Right lobe of liver (tissue), 6 donors: ENCODE results near the gene MACROD2. TPM values are rescaled to one million over a fixed set of nuclear protein-coding genes. Genes with fewer than 3 reads are reported as not detected.

Source experiments
- ATAC-seq, 4 donors: fragments of 200-7000 bp; cut with Tn5 transposase; one replicate each; pipeline ENCODE4 v1.9.1; 2020; ENCODE audit warnings: mild to moderate bottlenecking in 4 of 4, moderate library complexity in 4 of 4
- DNase-seq, 3 donors: peaks; one replicate each; pipeline ENCODE4 v3.0.0-alpha.2; 2020
- H3K27ac ChIP-seq, 3 donors: fragments of 200-600 bp; one replicate each; pipeline ENCODE4 v1.8.0; 2022
- H3K27me3 ChIP-seq, 2 donors: fragments of 200-600 bp; one replicate each; pipeline ENCODE4 v1.8.0; 2022
- H3K36me3 ChIP-seq, 4 donors: fragments of 200-600 bp; sonication (generic) in 1 of 4; one replicate each; pipeline versions ENCODE4 v1.5.1 to v1.8.0; 2017 to 2022; ENCODE audit warnings: control low read depth in 1 of 4
- H3K4me1 ChIP-seq, 4 donors: fragments of 200-600 bp; sonication (generic) in 1 of 4; one replicate each; pipeline versions ENCODE4 v1.5.1 to v1.8.0; 2017 to 2022; ENCODE audit warnings: control low read depth in 1 of 4
- H3K4me3 ChIP-seq, 3 donors: fragments of 200-600 bp; one replicate each; pipeline ENCODE4 v1.8.0; 2022
- H3K9me3 ChIP-seq, 4 donors: fragments of 200-600 bp; sonication (generic) in 1 of 4; one replicate each; pipeline versions ENCODE4 v1.5.1 to v1.8.0; 2017 to 2022; ENCODE audit warnings: control low read depth in 1 of 4
- POLR2A ChIP-seq: fragments of 450-650 bp; IDR thresholded peaks from one replicate; pipeline ENCODE4 v1.6.1; 2017; ENCODE audit warnings: antibody characterized with exemption, mild to moderate bottlenecking
- WGBS: methylation state at CpG from one replicate; pipeline ENCODE4 v1.1.6; 2018; ENCODE audit warnings: low coverage, low lambda C conversion rate; ENCODE audit not compliant: insufficient coverage; ENCODE audit errors: missing lambda C conversion rate; 5-methylcytosine and 5-hydroxymethylcytosine counted together
- intact Hi-C, 2 donors: fragments of 100-400 bp; cut with DNase I; formaldehyde crosslinking; loops; one replicate each; pipeline versions ENCODE4 v1.11.2 to v1.14.1; 2022
- total RNA-seq, 6 experiments: library from RNA; depleted of rRNA in 2 of 6; stranded (reverse); fragments of >200 nt in 2 of 6; fragmentation: NEBNext Ultra II Directional in 3 of 6; extraction: Animal tissue kit (Norgen Biotek cat#: 25700) in 3 of 6; gene quantifications; one replicate each; pipeline versions ENCODE4 v1.1.0 to v1.2.4, GENCODE V29; 2016 to 2023
- TF ChIP-seq, protein P1 (sequence below), 4 donors: fragments of 200-600 bp in 3 of 4; fragments of 450-650 bp in 1 of 4; IDR thresholded peaks; one replicate each; pipeline versions ENCODE4 v1.5.1 to v1.8.0; 2016 to 2022; ENCODE audit warnings: antibody characterized with exemption in 4 of 4, mild to moderate bottlenecking in 2 of 4
- donor health status: DM: no; HTN: yes; CAD: no.
- donor health status: DM: no; HTN: no; CAD: no.
- donor health status: DM: no; HTN: no; CAD: no.
- donor health status: DM: no; HTN: yes; CAD: no.
- donor health status: DM: no; HTN: yes; CAD: no.

Gene MACROD2
- total RNA-seq, 6 experiments from 2014 or later, result 1.2 to 5.5 (median 3.3) TPM

GRCh38 chr20:14341801-14342200 lies 346.5 kb downstream of the MACROD2 start:
- intact Hi-C loops, result no loop called here
- Histone ChIP-seq H3K4me1 (peaks cover 0 to 33% (median 0%) of the 10 kb centered on the region in 4 donors), H3K9me3 (no peaks in the 10 kb centered on the region), H3K4me3 (no peak overlapping the region), H3K36me3 (no peaks in the 10 kb centered on the region), H3K27ac (peak overlapping the region in 1 of 3 donors; percentile 45), H3K27me3 (no peaks in the 10 kb centered on the region)
- peak; percentile 54 to 68 (median 59) for ATAC-seq
- peak in 1 of 3 donors; percentile 51 for DNase-seq
- 9% methylated on average over 4 of the region's 4 CpGs for WGBS
- TF ChIP-seq, protein P1, sequence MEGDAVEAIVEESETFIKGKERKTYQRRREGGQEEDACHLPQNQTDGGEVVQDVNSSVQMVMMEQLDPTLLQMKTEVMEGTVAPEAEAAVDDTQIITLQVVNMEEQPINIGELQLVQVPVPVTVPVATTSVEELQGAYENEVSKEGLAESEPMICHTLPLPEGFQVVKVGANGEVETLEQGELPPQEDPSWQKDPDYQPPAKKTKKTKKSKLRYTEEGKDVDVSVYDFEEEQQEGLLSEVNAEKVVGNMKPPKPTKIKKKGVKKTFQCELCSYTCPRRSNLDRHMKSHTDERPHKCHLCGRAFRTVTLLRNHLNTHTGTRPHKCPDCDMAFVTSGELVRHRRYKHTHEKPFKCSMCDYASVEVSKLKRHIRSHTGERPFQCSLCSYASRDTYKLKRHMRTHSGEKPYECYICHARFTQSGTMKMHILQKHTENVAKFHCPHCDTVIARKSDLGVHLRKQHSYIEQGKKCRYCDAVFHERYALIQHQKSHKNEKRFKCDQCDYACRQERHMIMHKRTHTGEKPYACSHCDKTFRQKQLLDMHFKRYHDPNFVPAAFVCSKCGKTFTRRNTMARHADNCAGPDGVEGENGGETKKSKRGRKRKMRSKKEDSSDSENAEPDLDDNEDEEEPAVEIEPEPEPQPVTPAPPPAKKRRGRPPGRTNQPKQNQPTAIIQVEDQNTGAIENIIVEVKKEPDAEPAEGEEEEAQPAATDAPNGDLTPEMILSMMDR (IDR thresholded peaks at IDR 0.05), result no peak
- TF ChIP-seq POLR2A, result no peak

DNA sequence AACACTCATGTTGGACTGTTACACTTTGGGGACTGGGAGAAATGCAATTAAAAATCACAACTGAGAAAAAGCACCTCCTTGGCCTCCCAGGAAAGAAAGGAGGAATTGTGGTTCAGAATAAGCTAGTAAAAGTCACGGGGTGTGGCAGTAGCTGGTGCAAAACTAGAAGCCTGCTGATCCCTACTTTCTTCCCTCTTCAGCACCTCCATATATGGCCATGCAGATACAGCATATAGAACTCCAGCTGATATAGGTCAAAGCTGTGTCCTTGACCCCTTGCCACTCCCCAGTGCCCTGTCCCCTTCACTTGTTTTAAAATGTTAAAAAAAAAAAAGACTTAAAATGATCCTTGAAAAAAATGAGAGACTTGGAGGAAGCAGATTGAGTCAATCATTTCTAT lies 347.6 kb downstream of the MACROD2 start:
- Histone ChIP-seq H3K4me3 (no peak overlapping the region), H3K9me3 (no peaks in the 10 kb centered on the region), H3K27me3 (no peaks in the 10 kb centered on the region), H3K27ac (no peak overlapping the region), H3K4me1 (peaks cover 0 to 33% (median 0%) of the 10 kb centered on the region in 4 donors), H3K36me3 (no peaks in the 10 kb centered on the region)
- ATAC-seq, result no peak
- intact Hi-C loops, result no loop called here
- 86% methylated on average over 1 of the region's 1 CpG for WGBS
- TF ChIP-seq, protein P1 (IDR thresholded peaks at IDR 0.05), result no peak
- TF ChIP-seq POLR2A, result no peak
- no peak for DNase-seq

DNA sequence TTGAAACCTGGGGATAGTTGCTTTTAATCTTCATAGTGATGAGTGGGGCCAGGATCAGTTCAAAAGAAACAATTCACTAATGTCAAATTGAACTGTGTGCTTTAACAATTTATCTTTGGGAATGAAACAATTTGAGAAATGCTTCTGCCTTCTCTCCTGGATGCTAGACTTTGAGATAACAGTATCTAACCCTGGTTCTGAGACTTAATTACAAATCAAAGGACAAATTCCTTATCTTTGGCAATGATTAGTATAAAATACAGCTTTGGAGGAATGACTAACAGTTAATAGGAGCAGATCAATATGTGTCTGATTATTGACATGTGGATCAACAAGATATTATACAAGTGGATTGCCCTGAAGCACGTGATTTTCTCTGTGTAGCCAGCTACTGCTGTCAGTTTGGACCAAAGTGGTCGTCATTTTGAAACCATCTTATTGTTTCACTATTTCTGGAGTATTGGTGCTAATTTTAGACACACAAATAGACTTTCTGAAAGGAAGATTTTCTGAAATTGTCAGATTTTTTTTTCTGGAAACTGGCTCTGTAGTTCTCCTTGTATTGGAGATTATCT lies 348.3 kb downstream of the MACROD2 start:
- no peak overlapping the region for H3K4me3 ChIP-seq
- H3K27me3 ChIP-seq, result no peaks in the 10 kb centered on the region
- peak in 1 of 4 donors; percentile 14 for ATAC-seq
- no peak for DNase-seq
- peaks cover 0 to 33% (median 0%) of the 10 kb centered on the region in 4 donors for H3K4me1 ChIP-seq
- no peaks in the 10 kb centered on the region for H3K9me3 ChIP-seq
- intact Hi-C loops, result no loop called here
- H3K36me3 ChIP-seq, result no peaks in the 10 kb centered on the region
- TF ChIP-seq, protein P1 (IDR thresholded peaks at IDR 0.05), result no peak
- TF ChIP-seq POLR2A, result no peak
- H3K27ac ChIP-seq, result no peak overlapping the region
- 20% methylated on average over 2 of the region's 2 CpGs for WGBS

- peaks cover 0 to 29% (median 0%) of the 10 kb centered on the region in 4 donors for H3K4me1 ChIP-seq
- no peaks in the 10 kb centered on the region for H3K27me3 ChIP-seq
- H3K4me3 ChIP-seq, result no peak overlapping the region
- ATAC-seq (peak in 3 of 4 donors; percentile 28 to 67 (median 44)), DNase-seq (no peak)
- no peaks in the 10 kb centered on the region for H3K9me3 ChIP-seq
- WGBS, result 35% methylated on average over 1 of the region's 1 CpG
- no peak for TF ChIP-seq POLR2A
- TF ChIP-seq, protein P1 (IDR thresholded peaks at IDR 0.05), result no peak
- H3K27ac ChIP-seq, result no peak overlapping the region
- H3K36me3 ChIP-seq, result no peaks in the 10 kb centered on the region
- intact Hi-C loops, result no loop called here
Observed at GRCh38 chr20:14344746-14345145, 349.4 kb downstream of the MACROD2 start.
